CD4-positive, alpha-beta memory T cell (primary cell): ENCODE results near the gene MAP3K21. TPM values are rescaled to one million over a fixed set of nuclear protein-coding genes. Genes with fewer than 3 reads are reported as not detected.

Experiments used
- CTCF ChIA-PET: fragments of 350-600 bp; sonication (Branson Sonifier 250); formaldehyde crosslinking; loops from one replicate; lab custom pipeline; 2021; ENCODE audit warnings: inconsistent platforms; ENCODE audit not compliant: partially characterized antibody; lab: Charles Lee
- POLR2A ChIA-PET: fragments of 350-600 bp; sonication (Branson Sonifier 250); formaldehyde crosslinking; loops from one replicate; lab custom pipeline; 2021; ENCODE audit not compliant: partially characterized antibody; lab: Charles Lee
- DNase-seq, 5 donors: peaks; one replicate each; pipeline versions ENCODE4 v3.0.0 to v3.0.0-alpha.2; 2020 to 2022; ENCODE audit warnings: mixed read lengths in 1 of 5
- H3K27ac ChIP-seq: one replicate; pipeline ENCODE4 v1.7.0; 2013; ENCODE audit warnings: low read depth, low read length
- H3K27me3 ChIP-seq: 2 replicates; pipeline ENCODE4 v1.7.0; 2013; ENCODE audit warnings: mild to moderate bottlenecking, low read length, moderate library complexity; ENCODE audit not compliant: insufficient read depth
- H3K36me3 ChIP-seq: 2 replicates; pipeline ENCODE4 v1.7.0; 2013; ENCODE audit warnings: mild to moderate bottlenecking, low read length, moderate library complexity; ENCODE audit not compliant: insufficient read depth
- H3K4me1 ChIP-seq: 2 replicates; pipeline ENCODE4 v1.7.0; 2013; ENCODE audit warnings: mild to moderate bottlenecking, low read length, moderate library complexity; ENCODE audit not compliant: insufficient read depth
- H3K4me3 ChIP-seq, 2 donors: one replicate each; pipeline ENCODE4 v1.7.0; 2013; ENCODE audit warnings: low read length in 2 of 2, mild to moderate bottlenecking in 1 of 2
- H3K9me3 ChIP-seq, 2 donors: one replicate each; pipeline ENCODE4 v1.7.0; 2013; ENCODE audit warnings: low read length in 2 of 2, control low read depth in 1 of 2; ENCODE audit not compliant: control insufficient read depth in 1 of 2
- H3K27ac Mint-ChIP-seq, 7 donors: one replicate each; pipeline ENCODE4 v1.8.0; 2020 to 2021; ENCODE audit warnings: mixed read lengths in 7 of 7, mild to moderate bottlenecking in 6 of 7, inconsistent platforms in 3 of 7, moderate library complexity in 3 of 7
- H3K27me3 Mint-ChIP-seq, 2 donors: one replicate each; pipeline ENCODE4 v1.8.0; 2020 to 2021; ENCODE audit warnings: mixed read lengths in 2 of 2
- H3K36me3 Mint-ChIP-seq, 2 donors: one replicate each; pipeline ENCODE4 v1.8.0; 2020 to 2021; ENCODE audit warnings: mixed read lengths in 2 of 2, inconsistent platforms in 1 of 2, mild to moderate bottlenecking in 1 of 2
- H3K4me1 Mint-ChIP-seq, 4 donors: one replicate each; pipeline ENCODE4 v1.8.0; 2020 to 2021; ENCODE audit warnings: mixed read lengths in 4 of 4, mild to moderate bottlenecking in 1 of 4
- H3K4me3 Mint-ChIP-seq, 8 donors: one replicate each; pipeline ENCODE4 v1.8.0; 2020 to 2021; ENCODE audit warnings: mixed read lengths in 8 of 8, mild to moderate bottlenecking in 7 of 8, moderate library complexity in 6 of 8, inconsistent platforms in 3 of 8
- H3K9me3 Mint-ChIP-seq, 8 donors: one replicate each; pipeline ENCODE4 v1.8.0; 2020 to 2021; ENCODE audit warnings: mixed read lengths in 8 of 8, mild to moderate bottlenecking in 5 of 8, inconsistent platforms in 3 of 8, moderate library complexity in 1 of 8
- intact Hi-C: fragments of 100-400 bp; cut with micrococcal nuclease; formaldehyde crosslinking; loops from one replicate; pipeline ENCODE4 v1.15.1; 2023
- polyA plus RNA-seq, 2 donors: library from polyadenylated mRNA; unstranded; fragments of 300-500 nt; fragmentation: Illumina TruSeq; gene quantifications; one replicate each; pipeline ENCODE4 v1.2.3, GENCODE V29; 2021
- total RNA-seq, 2 experiments: library from RNA; stranded (reverse); gene quantifications; one replicate each; pipeline ENCODE4 v1.2.3, GENCODE V29; 2021

Gene MAP3K21
- total and polyA plus RNA-seq, 4 experiments from 2014 or later: 0.69 to 3.0 (median 2.8) TPM; not detected in 1

DNA sequence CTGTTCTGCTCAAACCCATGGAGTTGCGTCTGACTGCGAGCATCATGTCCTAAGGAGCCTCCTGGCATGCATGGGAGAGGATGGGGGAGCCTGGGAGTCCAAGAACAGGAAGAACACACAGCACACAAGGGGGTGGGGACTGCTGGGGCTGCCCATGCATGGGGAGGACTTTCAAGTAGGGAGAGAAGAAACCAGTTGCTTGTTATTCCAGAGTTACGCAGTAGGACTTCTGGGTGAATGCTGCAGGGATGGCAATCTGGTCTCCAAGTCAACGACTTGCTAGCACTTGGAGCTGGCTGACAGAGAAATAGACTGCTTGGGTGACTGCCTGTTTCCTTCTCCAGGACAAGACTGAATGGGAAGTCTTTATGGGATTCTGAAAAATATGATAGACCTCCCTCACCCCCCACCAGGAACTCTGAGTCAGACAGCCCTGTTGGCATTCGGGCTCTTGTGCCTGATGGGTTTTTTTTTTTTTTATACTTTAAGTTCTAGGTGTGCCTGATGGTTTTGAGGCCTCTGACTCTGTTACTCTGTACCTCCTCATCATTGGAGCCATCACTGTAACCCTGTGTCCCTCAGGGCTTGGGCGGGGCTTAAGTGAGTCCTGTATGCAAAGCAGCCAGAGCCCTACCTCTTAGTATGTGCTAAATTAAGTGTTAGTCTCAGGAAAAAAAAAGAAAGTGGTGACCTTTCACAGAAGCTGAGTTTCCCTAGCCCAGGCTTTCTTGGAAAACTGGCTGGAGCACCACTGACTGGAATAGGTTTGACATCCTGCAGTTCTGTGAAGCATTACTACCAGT, 30.3 kb downstream of the MAP3K21 start:
- Mint-ChIP-seq H3K4me1 (peaks cover 0 to 12% (median 6%) of the 10 kb centered on the region in 4 donors), H3K9me3 (no peaks in the 10 kb centered on the region), H3K27ac (no peak overlapping the region), H3K4me3 (no peak overlapping the region), H3K36me3 (peaks cover 0 to 6% of the 10 kb centered on the region in 2 donors), H3K27me3 (no peaks in the 10 kb centered on the region)
- H3K9me3 ChIP-seq: no peaks in the 10 kb centered on the region
- no peak overlapping the region for H3K27ac ChIP-seq
- peaks cover 4% of the 10 kb centered on the region for H3K4me1 ChIP-seq
- POLR2A ChIA-PET: no interaction called here
- no peaks in the 10 kb centered on the region for H3K36me3 ChIP-seq
- DNase-seq: no peak
- CTCF ChIA-PET: no interaction called here
- H3K4me3 ChIP-seq: no peak overlapping the region
- no peaks in the 10 kb centered on the region for H3K27me3 ChIP-seq
- intact Hi-C loops: no loop called here

DNA sequence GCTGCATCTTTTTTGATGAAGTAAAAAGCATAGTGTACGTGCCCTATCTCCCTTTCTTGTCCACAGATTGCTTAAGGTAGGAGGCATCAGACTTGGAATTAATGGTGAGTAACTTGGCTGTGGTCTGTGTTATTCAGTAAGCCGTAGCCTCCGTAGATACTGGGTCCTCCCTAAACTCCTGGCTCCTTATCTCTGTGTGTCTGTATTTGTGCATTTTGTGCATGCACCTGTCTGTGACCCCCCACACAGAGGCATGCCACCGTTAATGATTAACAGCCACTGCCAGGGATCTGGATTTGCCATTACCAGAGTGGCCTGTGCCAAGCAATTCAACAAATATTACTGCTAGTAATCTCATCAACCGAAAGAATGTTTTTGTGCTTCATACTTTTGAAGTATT, 31.9 kb downstream of the MAP3K21 start:
- no peak overlapping the region for H3K4me3 ChIP-seq
- Mint-ChIP-seq H3K9me3 (no peaks in the 10 kb centered on the region), H3K27ac (no peak overlapping the region), H3K4me1 (peaks cover 0 to 12% (median 6%) of the 10 kb centered on the region in 4 donors), H3K36me3 (peaks cover 0 to 6% of the 10 kb centered on the region in 2 donors), H3K4me3 (no peak overlapping the region), H3K27me3 (no peaks in the 10 kb centered on the region)
- H3K9me3 ChIP-seq: no peaks in the 10 kb centered on the region
- POLR2A ChIA-PET: no interaction called here
- no peak overlapping the region for H3K27ac ChIP-seq
- CTCF ChIA-PET: interaction anchor here (1.1 kb wide), 1 partner anchor 8 kb away, joined by 3 read pairs; no protein-coding TSS in a partner anchor
- DNase-seq: no peak
- intact Hi-C loops: no loop called here
- no peaks in the 10 kb centered on the region for H3K27me3 ChIP-seq
- H3K4me1 ChIP-seq: peaks cover 4% of the 10 kb centered on the region
- H3K36me3 ChIP-seq: no peaks in the 10 kb centered on the region

DNA sequence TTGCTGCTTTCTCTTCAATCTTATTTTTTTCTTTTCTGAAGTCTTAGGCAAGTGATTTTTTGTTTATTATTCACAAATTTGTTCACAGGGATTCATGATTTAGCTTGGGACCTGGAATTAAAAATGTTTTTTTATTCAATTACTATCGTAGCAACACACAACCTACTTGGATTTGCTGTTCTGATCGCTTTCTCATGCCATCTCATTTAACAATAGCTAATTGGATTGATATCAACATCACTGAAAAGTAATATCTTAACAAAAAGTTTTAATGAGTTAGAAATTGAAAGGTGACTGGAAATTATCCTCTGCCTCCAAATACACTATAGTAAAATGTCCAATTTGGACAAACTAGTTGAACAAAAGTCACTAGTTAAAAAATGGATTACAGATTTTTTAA, 32.4 kb downstream of the MAP3K21 start:
- ChIA-PET POLR2A (no interaction called here), CTCF (interaction anchor here (1.5 to 1.6 kb wide), 2 partner anchors 8 to 55 kb away, joined by 5 to 6 read pairs; no protein-coding TSS in a partner anchor)
- Mint-ChIP-seq H3K27ac (no peak overlapping the region), H3K9me3 (no peaks in the 10 kb centered on the region), H3K36me3 (peaks cover 0 to 6% of the 10 kb centered on the region in 2 donors), H3K4me1 (peaks cover 0 to 12% (median 6%) of the 10 kb centered on the region in 4 donors), H3K27me3 (no peaks in the 10 kb centered on the region), H3K4me3 (no peak overlapping the region)
- DNase-seq: no peak
- no peaks in the 10 kb centered on the region for H3K36me3 ChIP-seq
- intact Hi-C loops: no loop called here
- no peak overlapping the region for H3K4me3 ChIP-seq
- peaks cover 4% of the 10 kb centered on the region for H3K4me1 ChIP-seq
- H3K9me3 ChIP-seq: no peaks in the 10 kb centered on the region
- H3K27me3 ChIP-seq: no peaks in the 10 kb centered on the region
- H3K27ac ChIP-seq: no peak overlapping the region

DNA sequence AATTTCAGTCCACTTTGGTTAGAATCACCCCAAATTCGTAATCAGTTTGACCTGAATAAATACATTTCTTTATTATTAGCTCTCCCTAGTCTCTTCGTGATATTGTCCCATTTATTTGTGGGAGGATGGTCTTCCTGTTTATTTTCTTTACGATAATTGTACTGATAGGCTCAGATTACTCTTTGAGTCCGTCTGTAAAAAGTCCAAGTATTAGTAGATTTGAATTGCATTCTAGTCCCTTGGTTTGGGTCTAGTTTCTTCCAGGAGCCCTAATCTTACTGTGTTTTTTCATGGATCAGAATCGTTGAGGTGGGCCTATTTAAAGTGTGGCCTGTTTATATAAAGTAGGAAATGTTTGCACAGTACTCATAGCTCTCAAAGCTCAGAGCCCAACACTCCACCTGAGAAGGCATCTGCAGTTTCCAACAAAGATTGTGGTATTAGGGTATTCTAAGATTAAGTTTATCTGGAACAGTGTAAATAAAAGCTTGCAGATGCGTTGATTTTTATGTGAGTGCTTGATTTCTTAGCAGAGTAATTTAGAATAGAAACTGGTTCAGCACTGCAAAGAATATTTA, 33.1 kb downstream of the MAP3K21 start:
- Mint-ChIP-seq H3K4me1 (peaks cover 0 to 12% (median 6%) of the 10 kb centered on the region in 4 donors), H3K9me3 (no peaks in the 10 kb centered on the region), H3K27me3 (no peaks in the 10 kb centered on the region), H3K4me3 (no peak overlapping the region), H3K36me3 (peaks cover 0 to 5% of the 10 kb centered on the region in 2 donors), H3K27ac (no peak overlapping the region)
- ChIA-PET CTCF (interaction anchor here (1.5 to 1.6 kb wide), 2 partner anchors 9 to 55 kb away, joined by 5 to 6 read pairs; no protein-coding TSS in a partner anchor), POLR2A (no interaction called here)
- no peaks in the 10 kb centered on the region for H3K36me3 ChIP-seq
- H3K27me3 ChIP-seq: no peaks in the 10 kb centered on the region
- no peaks in the 10 kb centered on the region for H3K9me3 ChIP-seq
- no peak overlapping the region for H3K4me3 ChIP-seq
- H3K4me1 ChIP-seq: peaks cover 4% of the 10 kb centered on the region
- no peak overlapping the region for H3K27ac ChIP-seq
- intact Hi-C loops: no loop called here
- DNase-seq: no peak

DNA sequence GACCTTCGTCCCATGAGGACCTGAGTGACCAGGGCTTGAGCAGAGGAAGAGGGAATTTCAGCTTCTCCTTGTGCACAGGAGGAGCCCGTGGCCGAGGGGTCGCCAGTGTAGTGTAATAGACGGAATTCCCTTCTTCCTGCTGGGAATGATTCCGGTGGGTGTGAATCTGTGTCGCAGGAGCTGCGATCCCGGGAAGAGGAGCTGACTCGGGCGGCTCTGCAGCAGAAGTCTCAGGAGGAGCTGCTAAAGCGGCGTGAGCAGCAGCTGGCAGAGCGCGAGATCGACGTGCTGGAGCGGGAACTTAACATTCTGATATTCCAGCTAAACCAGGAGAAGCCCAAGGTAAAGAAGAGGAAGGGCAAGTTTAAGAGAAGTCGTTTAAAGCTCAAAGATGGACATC, 34.4 kb downstream of the MAP3K21 start:
- H3K4me1 Mint-ChIP-seq: peaks cover 0 to 2% (median 0%) of the 10 kb centered on the region in 4 donors
- H3K27ac ChIP-seq: no peak overlapping the region
- DNase-seq: no peak
- H3K36me3 Mint-ChIP-seq: no peaks in the 10 kb centered on the region
- no peaks in the 10 kb centered on the region for H3K36me3 ChIP-seq
- H3K9me3 ChIP-seq: no peaks in the 10 kb centered on the region
- no peaks in the 10 kb centered on the region for H3K27me3 ChIP-seq
- no peaks in the 10 kb centered on the region for H3K27me3 Mint-ChIP-seq
- intact Hi-C loops: no loop called here
- ChIA-PET POLR2A (no interaction called here), CTCF (interaction anchor here (1.0 to 2.7 kb wide), 2 partner anchors 11 to 46 kb away, joined by 3 to 12 read pairs; no protein-coding TSS in a partner anchor)
- no peaks in the 10 kb centered on the region for H3K9me3 Mint-ChIP-seq
- no peak overlapping the region for H3K4me3 ChIP-seq
- no peak overlapping the region for H3K4me3 Mint-ChIP-seq
- no peaks in the 10 kb centered on the region for H3K4me1 ChIP-seq
- no peak overlapping the region for H3K27ac Mint-ChIP-seq

DNA sequence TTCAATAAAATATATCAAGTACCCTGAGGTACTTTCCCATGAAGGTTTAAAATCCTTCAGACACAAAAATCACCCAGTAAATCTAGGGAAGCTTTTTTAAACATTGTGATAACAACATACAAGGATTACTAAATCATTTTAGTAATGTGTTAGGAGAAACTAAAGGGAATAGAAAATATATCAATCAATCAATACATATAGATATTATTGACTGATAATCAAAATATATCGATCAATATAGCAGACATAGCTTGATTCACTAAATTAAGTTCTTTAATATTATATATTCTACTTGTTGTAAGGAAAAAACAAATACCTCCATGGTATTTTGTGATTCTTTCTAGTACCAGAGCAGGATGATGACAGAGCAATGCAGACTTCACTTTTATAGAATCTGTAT, 35.2 kb downstream of the MAP3K21 start:
- POLR2A ChIA-PET: no interaction called here
- no peak for DNase-seq
- H3K27ac Mint-ChIP-seq: no peak overlapping the region
- no peak overlapping the region for H3K4me3 Mint-ChIP-seq
- no peaks in the 10 kb centered on the region for H3K9me3 ChIP-seq
- H3K36me3 ChIP-seq: no peaks in the 10 kb centered on the region
- H3K36me3 Mint-ChIP-seq: no peaks in the 10 kb centered on the region
- H3K4me1 ChIP-seq: no peaks in the 10 kb centered on the region
- CTCF ChIA-PET: interaction anchor here (0.8 to 2.7 kb wide), 5 partner anchors 11 to 58 kb away, joined by 3 to 12 read pairs (median 4); no protein-coding TSS in a partner anchor
- H3K27ac ChIP-seq: no peak overlapping the region
- H3K9me3 Mint-ChIP-seq: no peaks in the 10 kb centered on the region
- no peaks in the 10 kb centered on the region for H3K4me1 Mint-ChIP-seq
- no peaks in the 10 kb centered on the region for H3K27me3 ChIP-seq
- H3K4me3 ChIP-seq: no peak overlapping the region
- H3K27me3 Mint-ChIP-seq: no peaks in the 10 kb centered on the region
- intact Hi-C loops: no loop called here

DNA sequence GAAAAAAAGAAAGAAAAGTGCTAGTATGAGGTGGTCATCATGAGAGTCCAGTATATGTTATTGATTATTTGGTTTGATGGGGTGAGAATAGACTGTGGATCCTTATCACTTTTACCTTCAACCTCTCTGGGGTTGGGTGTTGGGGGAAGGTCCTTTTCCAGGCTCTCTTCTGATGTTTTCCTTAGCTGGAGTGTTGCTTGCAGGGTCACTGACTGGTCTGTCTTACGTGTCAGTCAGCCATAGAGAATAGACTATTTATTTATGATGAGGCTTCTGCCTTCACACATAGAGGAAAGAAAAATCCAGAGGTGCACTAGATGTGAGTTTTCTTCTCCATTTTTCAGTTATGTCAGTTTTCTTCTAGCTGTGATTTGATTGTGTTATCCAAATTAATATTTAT, 36.5 kb downstream of the MAP3K21 start:
- H3K27me3 ChIP-seq: no peaks in the 10 kb centered on the region
- no peaks in the 10 kb centered on the region for H3K9me3 ChIP-seq
- no peaks in the 10 kb centered on the region for H3K36me3 ChIP-seq
- intact Hi-C loops: loop anchor here (1.0 kb wide), 1 partner anchor 60 kb away; no protein-coding TSS in a partner anchor
- no peak for DNase-seq
- no peak overlapping the region for H3K4me3 ChIP-seq
- H3K27ac ChIP-seq: no peak overlapping the region
- POLR2A ChIA-PET: no interaction called here
- H3K4me1 ChIP-seq: no peaks in the 10 kb centered on the region
- Mint-ChIP-seq H3K4me3 (no peak overlapping the region), H3K4me1 (no peaks in the 10 kb centered on the region), H3K27ac (no peak overlapping the region), H3K9me3 (no peaks in the 10 kb centered on the region), H3K36me3 (no peaks in the 10 kb centered on the region), H3K27me3 (no peaks in the 10 kb centered on the region)
- CTCF ChIA-PET: interaction anchor here (0.7 to 2.7 kb wide), 6 partner anchors 9 to 427 kb away, joined by 3 to 12 read pairs (median 4); no protein-coding TSS in a partner anchor
